Psoas muscle (tissue), 8 donors: ENCODE data around the gene FEM1C. TPM values are rescaled to one million over a fixed set of nuclear protein-coding genes. Genes with fewer than 3 reads are reported as not detected.
A peak's percentile ranks its signal among the peaks of the same experiment; 100 is the strongest.

Experiments
- ATAC-seq, 4 donors: fragments of 200-7000 bp; cut with Tn5 transposase; one replicate each; pipeline ENCODE4 v1.9.1; 2020; ENCODE audit warnings: moderate library complexity in 3 of 4, mild to moderate bottlenecking in 2 of 4
- DNase-seq, 2 donors: peaks; one replicate each; pipeline ENCODE4 v3.0.0-alpha.2; 2020
- H3K27ac ChIP-seq: fragments of 200-600 bp; one replicate; pipeline ENCODE4 v1.8.0; 2022
- H3K27me3 ChIP-seq, 3 donors: fragments of 200-600 bp in 1 of 3; one replicate each; pipeline versions ENCODE4 v1.6.1 to v1.8.0; 2013 to 2022; ENCODE audit warnings: low read length in 2 of 3, mild to moderate bottlenecking in 2 of 3, moderate library complexity in 1 of 3; ENCODE audit not compliant: insufficient read depth in 3 of 3
- H3K36me3 ChIP-seq, 2 donors: fragments of 200-600 bp in 1 of 2; one replicate each; pipeline versions ENCODE4 v1.6.1 to v1.8.0; 2013 to 2022; ENCODE audit warnings: low read depth in 1 of 2, mild to moderate bottlenecking in 1 of 2, moderate library complexity in 1 of 2; ENCODE audit not compliant: insufficient read depth in 1 of 2
- H3K4me1 ChIP-seq: fragments of 200-600 bp; one replicate; pipeline ENCODE4 v1.8.0; 2022
- H3K4me3 ChIP-seq: fragments of 200-600 bp; one replicate; pipeline ENCODE4 v1.8.0; 2022; ENCODE audit warnings: mild to moderate bottlenecking
- H3K9me3 ChIP-seq: fragments of 200-600 bp; one replicate; pipeline ENCODE4 v1.8.0; 2022
- WGBS, 3 donors: extraction: QIAGEN DNeasy Blood & Tissue Kit; methylation state at CpG; one replicate each; pipeline versions ENCODE4 v1.1.6 to v1.1.7; 2013; 5-methylcytosine and 5-hydroxymethylcytosine counted together
- intact Hi-C, 2 donors: fragments of 100-400 bp; cut with DNase I; formaldehyde crosslinking; loops; one replicate each; pipeline versions ENCODE4 v1.11.0 to v1.14.2; 2022
- polyA plus RNA-seq, 3 donors: library from polyadenylated mRNA; stranded (reverse); fragments of 200-250 nt; gene quantifications; one replicate each; pipeline ENCODE4 v1.2.3, GENCODE V29; 2013
- total RNA-seq, 4 donors: library from RNA; stranded (reverse); fragmentation: NEBNext Ultra II Directional in 2 of 4; extraction: Animal tissue kit (Norgen Biotek cat#: 25700) in 2 of 4; gene quantifications; one replicate each; pipeline versions ENCODE4 v1.2.1 to v1.2.4, GENCODE V29; 2021 to 2023
- TF ChIP-seq, protein P1 (sequence below): fragments of 200-600 bp; IDR thresholded peaks from one replicate; pipeline ENCODE4 v1.8.0; 2022; ENCODE audit warnings: antibody characterized with exemption
- donor health status: healthy with polysubstance abuse.
- donor health status: DM: no; HTN: no; CAD: no; lungs with moderate emphysema.
- donor health status: Bipolar disorder and iron deficiency.
- donor health status: healthy.
- donor health status: DM: yes; HTN: yes; CAD: no.
- donor health status: DM: no; HTN: no; CAD: no.
- donor health status: DM: no; HTN: no; CAD: no.
- donor health status: DM: yes; HTN: yes; CAD: no.

Gene FEM1C
- total and polyA plus RNA-seq, 7 donors = 9.1 to 44.5 (median 26.0) TPM

DNA sequence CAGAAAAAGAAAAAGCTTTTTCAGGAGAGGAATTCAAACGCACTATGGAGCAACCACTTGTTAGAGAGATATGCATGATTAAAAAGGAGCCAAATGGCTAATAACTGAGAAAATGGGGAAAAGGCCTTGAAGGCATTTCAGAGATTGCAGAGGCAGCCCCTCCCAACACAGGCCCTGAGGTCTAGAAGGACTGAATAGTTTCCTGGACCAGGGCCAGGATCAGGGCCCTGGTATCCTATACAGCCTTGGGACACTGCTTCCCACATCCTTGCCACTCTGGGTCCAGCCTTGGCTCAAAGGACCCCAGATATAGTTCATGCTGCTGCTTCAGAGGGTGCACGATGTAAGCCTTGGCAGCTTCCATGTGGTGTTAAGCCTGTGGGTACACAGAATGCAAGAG, 20.7 kb upstream of the FEM1C start:
- Histone ChIP-seq H3K4me1 (peaks cover 13% of the 10 kb centered on the region), H3K36me3 (no peaks in the 10 kb centered on the region), H3K27me3 (no peaks in the 10 kb centered on the region), H3K27ac (no peak overlapping the region), H3K9me3 (no peaks in the 10 kb centered on the region), H3K4me3 (no peak overlapping the region)
- intact Hi-C loops = no loop called here
- ATAC-seq (peak in 1 of 4 donors; percentile 20), DNase-seq (no peak)
- TF ChIP-seq, protein P1, sequence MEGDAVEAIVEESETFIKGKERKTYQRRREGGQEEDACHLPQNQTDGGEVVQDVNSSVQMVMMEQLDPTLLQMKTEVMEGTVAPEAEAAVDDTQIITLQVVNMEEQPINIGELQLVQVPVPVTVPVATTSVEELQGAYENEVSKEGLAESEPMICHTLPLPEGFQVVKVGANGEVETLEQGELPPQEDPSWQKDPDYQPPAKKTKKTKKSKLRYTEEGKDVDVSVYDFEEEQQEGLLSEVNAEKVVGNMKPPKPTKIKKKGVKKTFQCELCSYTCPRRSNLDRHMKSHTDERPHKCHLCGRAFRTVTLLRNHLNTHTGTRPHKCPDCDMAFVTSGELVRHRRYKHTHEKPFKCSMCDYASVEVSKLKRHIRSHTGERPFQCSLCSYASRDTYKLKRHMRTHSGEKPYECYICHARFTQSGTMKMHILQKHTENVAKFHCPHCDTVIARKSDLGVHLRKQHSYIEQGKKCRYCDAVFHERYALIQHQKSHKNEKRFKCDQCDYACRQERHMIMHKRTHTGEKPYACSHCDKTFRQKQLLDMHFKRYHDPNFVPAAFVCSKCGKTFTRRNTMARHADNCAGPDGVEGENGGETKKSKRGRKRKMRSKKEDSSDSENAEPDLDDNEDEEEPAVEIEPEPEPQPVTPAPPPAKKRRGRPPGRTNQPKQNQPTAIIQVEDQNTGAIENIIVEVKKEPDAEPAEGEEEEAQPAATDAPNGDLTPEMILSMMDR = no peak
- 45 to 63% (median 50%) methylated on average over 2 of the region's 2 CpGs for WGBS, 3 donors

DNA sequence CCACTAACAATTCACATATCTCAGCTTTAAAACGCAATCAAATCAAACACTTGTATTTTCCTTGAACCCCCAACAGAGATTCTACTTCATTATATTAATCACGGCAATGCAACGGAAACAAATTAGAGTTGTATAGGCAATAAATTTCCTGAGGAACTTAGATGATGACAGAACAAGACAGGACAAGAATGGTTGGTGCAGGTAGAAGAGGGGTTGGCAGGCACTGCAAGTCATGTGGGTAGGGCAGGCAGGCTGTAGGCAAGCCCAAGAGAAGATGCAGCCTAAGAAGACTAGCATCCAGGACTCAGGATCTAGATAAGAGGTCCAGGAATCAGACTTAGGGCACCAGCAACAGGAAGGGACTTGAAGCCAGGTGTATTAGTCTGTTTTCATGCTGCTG, 16.6 kb upstream of the FEM1C start:
- DNase-seq (no peak), ATAC-seq (no peak)
- Histone ChIP-seq H3K4me3 (no peak overlapping the region), H3K27me3 (no peaks in the 10 kb centered on the region), H3K4me1 (peaks cover 17% of the 10 kb centered on the region), H3K36me3 (no peaks in the 10 kb centered on the region), H3K27ac (no peak overlapping the region), H3K9me3 (no peaks in the 10 kb centered on the region)
- 88 to 95% (median 93%) methylated on average over 3 of the region's 3 CpGs for WGBS, 3 donors
- intact Hi-C loops = no loop called here
- TF ChIP-seq, protein P1 = no peak

DNA sequence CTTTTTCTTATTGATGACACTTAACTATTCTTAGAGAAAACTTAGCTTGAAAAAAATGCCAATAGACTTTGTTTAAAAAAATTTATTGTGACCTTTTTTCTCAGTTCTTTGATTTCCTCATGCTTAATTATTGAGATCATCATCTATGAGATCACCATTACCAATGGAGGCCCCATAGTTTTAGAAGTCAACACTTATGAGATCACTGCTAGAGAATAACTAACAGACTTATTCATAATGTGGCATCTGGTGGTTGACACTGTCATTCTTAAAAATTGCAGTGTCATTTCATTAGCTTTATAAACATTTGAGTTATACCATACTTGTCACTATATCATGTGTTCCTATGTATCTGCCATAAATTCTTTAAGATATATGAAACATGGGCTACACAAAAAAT, 14.9 kb upstream of the FEM1C start:
- Histone ChIP-seq H3K27ac (peak overlapping the region; percentile 3), H3K4me1 (peaks cover 17% of the 10 kb centered on the region), H3K9me3 (no peaks in the 10 kb centered on the region), H3K4me3 (no peak overlapping the region), H3K27me3 (no peaks in the 10 kb centered on the region), H3K36me3 (no peaks in the 10 kb centered on the region)
- intact Hi-C loops = no loop called here
- TF ChIP-seq, protein P1 = no peak
- no peak for DNase-seq
- ATAC-seq = peak; percentile 66 to 74 (median 73)

DNA sequence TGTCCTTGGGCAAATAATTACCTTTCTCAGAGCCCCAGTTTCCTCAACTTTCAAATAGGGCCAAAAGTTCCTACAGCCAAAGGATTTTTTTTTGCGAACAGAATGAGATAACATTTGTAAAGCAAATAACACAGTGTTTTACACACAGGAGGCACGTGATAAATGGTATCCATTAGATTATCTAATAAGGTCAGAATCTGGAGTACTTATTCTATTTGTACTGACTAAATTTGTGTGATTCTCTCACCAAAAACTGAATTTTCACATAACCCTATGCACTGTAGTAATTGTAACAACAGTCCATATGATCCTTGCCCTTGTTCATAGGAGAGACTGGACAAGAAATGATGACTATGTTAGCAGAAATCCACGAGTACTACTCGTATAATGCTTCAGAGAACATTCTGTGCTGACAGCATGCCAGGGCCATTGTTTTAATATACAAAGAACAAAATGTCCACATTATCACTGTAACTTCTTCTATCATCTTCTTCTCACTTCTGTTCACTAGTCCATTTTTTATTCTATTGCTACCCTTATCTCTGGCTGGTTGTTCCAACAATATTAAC, 13.9 kb upstream of the FEM1C start:
- Histone ChIP-seq H3K4me1 (peaks cover 17% of the 10 kb centered on the region), H3K4me3 (no peak overlapping the region), H3K9me3 (no peaks in the 10 kb centered on the region), H3K27me3 (no peaks in the 10 kb centered on the region), H3K36me3 (no peaks in the 10 kb centered on the region), H3K27ac (peak overlapping the region; percentile 3)
- TF ChIP-seq, protein P1 = no peak
- DNase-seq = no peak
- intact Hi-C loops = no loop called here
- 54 to 70% (median 57%) methylated on average over 4 of the region's 4 CpGs for WGBS, 3 donors
- peak in 3 of 4 donors; percentile 68 to 85 (median 72) for ATAC-seq
